Panc1 (cell line): Measurements from ENCODE around the gene CLEC9A. TPM values are rescaled to one million over a fixed set of nuclear protein-coding genes. Genes with fewer than 3 reads are reported as not detected.

Experiments
- ATAC-seq: fragments of 200-7000 bp; cut with Tn5 transposase; 2 replicates; pipeline ENCODE4 v1.9.1; 2020; ENCODE audit warnings: mild to moderate bottlenecking, moderate library complexity
- BruUV-seq: library from RNA; stranded (reverse); fragments of 400-500 nt; replicated peaks from 2 replicates; lab custom pipeline; 2021; lab: Mats Ljungman, UMichigan
- CTCF ChIA-PET: fragments of 300-600 bp; sonication (Branson Sonifier 250); formaldehyde crosslinking; loops from one replicate; lab custom pipeline; 2022; ENCODE audit warnings: antibody characterized with exemption; lab: Charles Lee
- POLR2A ChIA-PET: fragments of 300-600 bp; sonication (Branson Sonifier 250); formaldehyde crosslinking; loops from one replicate; lab custom pipeline; 2022; ENCODE audit warnings: antibody characterized with exemption; lab: Charles Lee
- DNase-seq: peaks from one replicate; pipeline ENCODE4 v3.0.0-alpha.2; 2010; ENCODE audit warnings: low read depth, low spot score
- H3K27ac ChIP-seq: 2 replicates; pipeline ENCODE4 v1.5.1; 2011; ENCODE audit warnings: mild to moderate bottlenecking, low read length, inconsistent platforms
- H3K27me3 ChIP-seq: fragments of 200-500 bp; sonication (Bioruptor generic); 2 replicates; pipeline ENCODE4 v1.6.0; 2014; ENCODE audit warnings: low read length, inconsistent platforms; ENCODE audit not compliant: control insufficient read depth, insufficient read depth
- H3K36me3 ChIP-seq: fragments of 200-500 bp; sonication (Bioruptor generic); 2 replicates; pipeline ENCODE4 v1.5.1; 2014; ENCODE audit warnings: inconsistent platforms, mild to moderate bottlenecking, low read length, moderate library complexity; ENCODE audit not compliant: control insufficient read depth, insufficient read depth
- H3K4me1 ChIP-seq: 2 replicates; pipeline ENCODE4 v1.5.1; 2011; ENCODE audit warnings: inconsistent platforms, mild to moderate bottlenecking, low read length, moderate library complexity; ENCODE audit not compliant: control insufficient read depth, insufficient read depth
- H3K4me3 ChIP-seq, 2 experiments: 2 replicates each; pipeline ENCODE4 v1.5.1; 2011 to 2012; ENCODE audit warnings: low read depth in 2 of 2, low read length in 2 of 2, mild to moderate bottlenecking in 2 of 2, inconsistent platforms in 1 of 2, moderate library complexity in 1 of 2
- H3K9me3 ChIP-seq: fragments of 200-500 bp; sonication (Bioruptor generic); 2 replicates; pipeline ENCODE4 v1.5.1; 2014; ENCODE audit warnings: low read depth, mild to moderate bottlenecking, inconsistent platforms, low read length, moderate library complexity; ENCODE audit not compliant: control insufficient read depth, insufficient read depth
- POLR2AphosphoS5 ChIP-seq: IDR thresholded peaks from 2 replicates; pipeline ENCODE4 v1.6.1; 2012; ENCODE audit warnings: mild to moderate bottlenecking, low read depth, low read length, moderate library complexity
- SIN3A ChIP-seq: IDR thresholded peaks from 2 replicates; pipeline ENCODE4 v1.6.1; 2012; ENCODE audit warnings: low read depth, mild to moderate bottlenecking, low read length, moderate library complexity, borderline replicate concordance; ENCODE audit not compliant: insufficient read depth
- TCF7L2 ChIP-seq: IDR thresholded peaks from 2 replicates; pipeline ENCODE4 v1.6.1; 2011; ENCODE audit warnings: mild to moderate bottlenecking, low read depth, low read length, inconsistent platforms
- in situ Hi-C: cut with HindIII; loops from 2 replicates; pipeline ENCODE4 v1.10.0; 2016; ENCODE audit warnings: low sequenced_read_pairs, low pct_unique_long_range_greater_than_20kb
- intact Hi-C: fragments of 100-400 bp; cut with micrococcal nuclease; formaldehyde crosslinking; loops from one replicate; pipeline ENCODE4 v1.10.0; 2022; ENCODE audit not compliant: unreplicated experiment
- total RNA-seq: library from RNA; stranded (reverse); gene quantifications from one replicate; pipeline ENCODE4 v1.2.1, GENCODE V29; 2021; ENCODE audit not compliant: unreplicated experiment
- TF ChIP-seq, protein P1 (sequence below), 2 experiments: IDR thresholded peaks; 2 replicates each; pipeline ENCODE4 v1.6.1; 2011 to 2012; ENCODE audit warnings: low read depth in 2 of 2, control low read depth in 1 of 2, low read length in 1 of 2, mild to moderate bottlenecking in 1 of 2, moderate library complexity in 1 of 2; ENCODE audit not compliant: insufficient read depth in 1 of 2
- TF ChIP-seq, protein P2 (sequence below): fragments of 450-650 bp; IDR thresholded peaks from 2 replicates; pipeline ENCODE4 v1.5.1; 2017; ENCODE audit warnings: mild to moderate bottlenecking

The CLEC9A gene
- total RNA-seq, 1 experiment from 2014 or later = not detected

DNA sequence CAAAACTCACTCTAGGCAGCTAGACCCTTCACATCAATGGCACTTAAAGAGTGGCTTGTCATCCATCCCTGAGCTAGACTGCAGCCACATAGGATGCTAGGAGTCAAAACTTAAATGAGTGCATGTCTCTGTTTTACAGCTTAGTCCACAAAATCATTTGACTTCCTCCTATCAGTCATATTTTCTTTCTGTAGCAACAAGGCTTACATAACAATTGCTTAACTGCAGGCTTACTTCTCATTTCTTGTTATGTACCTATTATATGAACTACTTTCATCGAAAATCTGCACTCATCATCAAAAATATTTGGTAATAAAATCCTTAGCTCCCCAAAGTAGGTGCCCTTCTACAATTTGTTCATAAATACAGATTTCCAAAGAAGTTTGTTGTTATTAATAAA, 38.2 kb downstream of the CLEC9A start:
- Histone ChIP-seq H3K4me1 (no peaks in the 10 kb centered on the region), H3K27ac (no peak overlapping the region), H3K4me3 (no peak overlapping the region), H3K9me3 (no peaks in the 10 kb centered on the region), H3K36me3 (no peaks in the 10 kb centered on the region), H3K27me3 (no peaks in the 10 kb centered on the region)
- BruUV-seq = no TSS peak
- DNase-seq = no peak
- ATAC-seq = no peak
- TF ChIP-seq, protein P1, sequence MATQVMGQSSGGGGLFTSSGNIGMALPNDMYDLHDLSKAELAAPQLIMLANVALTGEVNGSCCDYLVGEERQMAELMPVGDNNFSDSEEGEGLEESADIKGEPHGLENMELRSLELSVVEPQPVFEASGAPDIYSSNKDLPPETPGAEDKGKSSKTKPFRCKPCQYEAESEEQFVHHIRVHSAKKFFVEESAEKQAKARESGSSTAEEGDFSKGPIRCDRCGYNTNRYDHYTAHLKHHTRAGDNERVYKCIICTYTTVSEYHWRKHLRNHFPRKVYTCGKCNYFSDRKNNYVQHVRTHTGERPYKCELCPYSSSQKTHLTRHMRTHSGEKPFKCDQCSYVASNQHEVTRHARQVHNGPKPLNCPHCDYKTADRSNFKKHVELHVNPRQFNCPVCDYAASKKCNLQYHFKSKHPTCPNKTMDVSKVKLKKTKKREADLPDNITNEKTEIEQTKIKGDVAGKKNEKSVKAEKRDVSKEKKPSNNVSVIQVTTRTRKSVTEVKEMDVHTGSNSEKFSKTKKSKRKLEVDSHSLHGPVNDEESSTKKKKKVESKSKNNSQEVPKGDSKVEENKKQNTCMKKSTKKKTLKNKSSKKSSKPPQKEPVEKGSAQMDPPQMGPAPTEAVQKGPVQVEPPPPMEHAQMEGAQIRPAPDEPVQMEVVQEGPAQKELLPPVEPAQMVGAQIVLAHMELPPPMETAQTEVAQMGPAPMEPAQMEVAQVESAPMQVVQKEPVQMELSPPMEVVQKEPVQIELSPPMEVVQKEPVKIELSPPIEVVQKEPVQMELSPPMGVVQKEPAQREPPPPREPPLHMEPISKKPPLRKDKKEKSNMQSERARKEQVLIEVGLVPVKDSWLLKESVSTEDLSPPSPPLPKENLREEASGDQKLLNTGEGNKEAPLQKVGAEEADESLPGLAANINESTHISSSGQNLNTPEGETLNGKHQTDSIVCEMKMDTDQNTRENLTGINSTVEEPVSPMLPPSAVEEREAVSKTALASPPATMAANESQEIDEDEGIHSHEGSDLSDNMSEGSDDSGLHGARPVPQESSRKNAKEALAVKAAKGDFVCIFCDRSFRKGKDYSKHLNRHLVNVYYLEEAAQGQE (IDR thresholded peaks at IDR 0.05; ENCODE audit: insufficient read depth in 1 of 2, low read depth in 2 of 2, low read length in 1 of 2) = no peak
- no peak for TF ChIP-seq TCF7L2
- no peak for TF ChIP-seq POLR2AphosphoS5
- TF ChIP-seq, protein P2, sequence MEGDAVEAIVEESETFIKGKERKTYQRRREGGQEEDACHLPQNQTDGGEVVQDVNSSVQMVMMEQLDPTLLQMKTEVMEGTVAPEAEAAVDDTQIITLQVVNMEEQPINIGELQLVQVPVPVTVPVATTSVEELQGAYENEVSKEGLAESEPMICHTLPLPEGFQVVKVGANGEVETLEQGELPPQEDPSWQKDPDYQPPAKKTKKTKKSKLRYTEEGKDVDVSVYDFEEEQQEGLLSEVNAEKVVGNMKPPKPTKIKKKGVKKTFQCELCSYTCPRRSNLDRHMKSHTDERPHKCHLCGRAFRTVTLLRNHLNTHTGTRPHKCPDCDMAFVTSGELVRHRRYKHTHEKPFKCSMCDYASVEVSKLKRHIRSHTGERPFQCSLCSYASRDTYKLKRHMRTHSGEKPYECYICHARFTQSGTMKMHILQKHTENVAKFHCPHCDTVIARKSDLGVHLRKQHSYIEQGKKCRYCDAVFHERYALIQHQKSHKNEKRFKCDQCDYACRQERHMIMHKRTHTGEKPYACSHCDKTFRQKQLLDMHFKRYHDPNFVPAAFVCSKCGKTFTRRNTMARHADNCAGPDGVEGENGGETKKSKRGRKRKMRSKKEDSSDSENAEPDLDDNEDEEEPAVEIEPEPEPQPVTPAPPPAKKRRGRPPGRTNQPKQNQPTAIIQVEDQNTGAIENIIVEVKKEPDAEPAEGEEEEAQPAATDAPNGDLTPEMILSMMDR = no peak
- no peak for TF ChIP-seq SIN3A
- CTCF ChIA-PET = no interaction called here
- intact Hi-C loops (no loop called here), in situ Hi-C loops (no loop called here)
- POLR2A ChIA-PET = no interaction called here

DNA sequence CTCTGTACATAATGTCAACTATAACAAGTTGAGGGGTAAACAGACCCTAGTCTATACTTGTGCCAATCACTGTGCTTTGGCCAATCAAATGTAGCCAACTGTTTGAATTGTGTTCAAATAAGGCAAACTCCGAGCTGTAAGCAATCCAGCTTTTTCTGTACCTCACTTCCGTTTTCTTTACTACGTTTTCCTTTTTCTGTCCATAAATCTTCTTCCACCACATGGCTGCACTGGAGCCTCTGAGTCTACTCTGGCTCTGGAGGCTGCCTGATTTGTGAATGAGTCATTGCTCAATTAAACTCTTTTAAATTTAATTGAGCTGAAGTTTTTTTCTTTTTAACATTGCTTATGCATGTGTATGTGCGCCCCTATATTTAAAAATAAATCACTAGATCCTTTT, 38.6 kb downstream of the CLEC9A start:
- Histone ChIP-seq H3K27me3 (no peaks in the 10 kb centered on the region), H3K36me3 (no peaks in the 10 kb centered on the region), H3K4me1 (no peaks in the 10 kb centered on the region), H3K9me3 (no peaks in the 10 kb centered on the region), H3K27ac (no peak overlapping the region), H3K4me3 (no peak overlapping the region)
- ChIA-PET POLR2A (no interaction called here), CTCF (no interaction called here)
- intact Hi-C loops (no loop called here), in situ Hi-C loops (no loop called here)
- no peak for ATAC-seq
- no TSS peak for BruUV-seq
- TF ChIP-seq SIN3A (no peak), POLR2AphosphoS5 (no peak), TCF7L2 (no peak)
- TF ChIP-seq, protein P1 (IDR thresholded peaks at IDR 0.05; ENCODE audit: insufficient read depth in 1 of 2, low read depth in 2 of 2, low read length in 1 of 2) = no peak
- TF ChIP-seq, protein P2 = no peak
- DNase-seq = no peak
